Measurements from ENCODE around the gene GPSM1. TPM values are rescaled to one million over a fixed set of nuclear protein-coding genes. Genes with fewer than 3 reads are reported as not detected.
A peak's percentile ranks its signal among the peaks of the same experiment; 100 is the strongest.

The GPSM1 gene
- total and polyA plus RNA-seq, 5 experiments from 2014 or later, result 0.50 to 11.6 (median 0.98) TPM

GRCh38 chr9:136303066-136303824 is 24.1 kb upstream of the GPSM1 start:
- Mint-ChIP-seq H3K27ac (no peak overlapping the region), H3K9me3 (no peaks in the 10 kb centered on the region), H3K4me1 (peaks cover 0 to 7% (median 3%) of the 10 kb centered on the region in 4 donors), H3K36me3 (no peaks in the 10 kb centered on the region), H3K27me3 (peaks cover 0 to 4% (median 0%) of the 10 kb centered on the region in 5 donors), H3K4me3 (no peak overlapping the region)
- DNase-seq (peak in 1 of 10 donors; percentile 5), ATAC-seq (no peak)
- POLR2A ChIA-PET, result no interaction called here

GRCh38 chr9:136303825-136304416 is 23.4 kb upstream of the GPSM1 start, which contains the start of gene CCDC187:
TSS of gene CCDC187 (minus strand) at chr9:136304094. CDS start at chr9:136303830, 264 bp downstream.
- H3K27me3 Mint-ChIP-seq, result peaks cover 0 to 4% (median 0%) of the 10 kb centered on the region in 5 donors
- no peak for ATAC-seq
- H3K36me3 Mint-ChIP-seq, result no peaks in the 10 kb centered on the region
- H3K4me1 Mint-ChIP-seq, result peaks cover 0 to 7% (median 3%) of the 10 kb centered on the region in 4 donors
- POLR2A ChIA-PET, result no interaction called here
- no peak within 1 kb of the TSS for H3K4me3 Mint-ChIP-seq
- H3K9me3 Mint-ChIP-seq, result no peaks in the 10 kb centered on the region
- DNase-seq, result no peak
- no peak within 1 kb of the TSS for H3K27ac Mint-ChIP-seq

- H3K27me3 Mint-ChIP-seq, result peaks cover 0 to 4% (median 0%) of the 10 kb centered on the region in 5 donors
- H3K27ac Mint-ChIP-seq, result no peak overlapping the region
- ATAC-seq (no peak), DNase-seq (no peak)
- no peak overlapping the region for H3K4me3 Mint-ChIP-seq
- POLR2A ChIA-PET, result no interaction called here
- no peaks in the 10 kb centered on the region for H3K36me3 Mint-ChIP-seq
- peaks cover 0 to 7% (median 3%) of the 10 kb centered on the region in 4 donors for H3K4me1 Mint-ChIP-seq
- no peaks in the 10 kb centered on the region for H3K9me3 Mint-ChIP-seq
Measured at GRCh38 chr9:136304456-136304855, 22.9 kb upstream of the GPSM1 start.

GRCh38 chr9:136304981-136305380 is 22.4 kb upstream of the GPSM1 start:
- no peak overlapping the region for H3K4me3 Mint-ChIP-seq
- H3K36me3 Mint-ChIP-seq, result no peaks in the 10 kb centered on the region
- H3K9me3 Mint-ChIP-seq, result no peaks in the 10 kb centered on the region
- peaks cover 0 to 4% (median 0%) of the 10 kb centered on the region in 5 donors for H3K27me3 Mint-ChIP-seq
- DNase-seq (no peak), ATAC-seq (no peak)
- POLR2A ChIA-PET, result no interaction called here
- peaks cover 0 to 7% (median 3%) of the 10 kb centered on the region in 4 donors for H3K4me1 Mint-ChIP-seq
- no peak overlapping the region for H3K27ac Mint-ChIP-seq

GRCh38 chr9:136305804-136306203 is 21.5 kb upstream of the GPSM1 start:
- H3K4me3 Mint-ChIP-seq, result no peak overlapping the region
- POLR2A ChIA-PET, result no interaction called here
- peaks cover 0 to 7% (median 3%) of the 10 kb centered on the region in 4 donors for H3K4me1 Mint-ChIP-seq
- H3K9me3 Mint-ChIP-seq, result no peaks in the 10 kb centered on the region
- no peak for ATAC-seq
- no peaks in the 10 kb centered on the region for H3K36me3 Mint-ChIP-seq
- DNase-seq, result no peak
- H3K27ac Mint-ChIP-seq, result peak overlapping the region in 1 of 10 donors; percentile 31
- H3K27me3 Mint-ChIP-seq, result peaks cover 0 to 4% (median 0%) of the 10 kb centered on the region in 5 donors

GRCh38 chr9:136306211-136307208 is 20.8 kb upstream of the GPSM1 start:
- no peaks in the 10 kb centered on the region for H3K36me3 Mint-ChIP-seq
- no peak for DNase-seq
- H3K27me3 Mint-ChIP-seq, result peaks cover 0 to 4% (median 0%) of the 10 kb centered on the region in 5 donors
- peak overlapping the region in 4 of 10 donors; percentile 1 to 66 (median 20) for H3K4me3 Mint-ChIP-seq
- peak overlapping the region in 1 of 10 donors; percentile 31 for H3K27ac Mint-ChIP-seq
- H3K4me1 Mint-ChIP-seq, result peaks cover 0 to 7% (median 3%) of the 10 kb centered on the region in 4 donors
- H3K9me3 Mint-ChIP-seq, result no peaks in the 10 kb centered on the region
- peak; percentile 41 to 43 for ATAC-seq
- POLR2A ChIA-PET, result no interaction called here

- POLR2A ChIA-PET, result no interaction called here
- no peak overlapping the region for H3K4me3 Mint-ChIP-seq
- DNase-seq (no peak), ATAC-seq (no peak)
- H3K27ac Mint-ChIP-seq, result no peak overlapping the region
- H3K4me1 Mint-ChIP-seq, result peaks cover 0 to 7% (median 3%) of the 10 kb centered on the region in 4 donors
- peaks cover 0 to 4% (median 0%) of the 10 kb centered on the region in 5 donors for H3K27me3 Mint-ChIP-seq
- H3K9me3 Mint-ChIP-seq, result no peaks in the 10 kb centered on the region
- no peaks in the 10 kb centered on the region for H3K36me3 Mint-ChIP-seq
Measured at GRCh38 chr9:136307215-136307750, 20.1 kb upstream of the GPSM1 start.

GRCh38 chr9:136308006-136308701 is 19.2 kb upstream of the GPSM1 start:
- Mint-ChIP-seq H3K9me3 (no peaks in the 10 kb centered on the region), H3K27ac (no peak overlapping the region), H3K27me3 (peaks cover 0 to 4% (median 0%) of the 10 kb centered on the region in 5 donors), H3K4me1 (peaks cover 0 to 7% (median 3%) of the 10 kb centered on the region in 4 donors), H3K36me3 (no peaks in the 10 kb centered on the region), H3K4me3 (no peak overlapping the region)
- ATAC-seq (no peak), DNase-seq (no peak)
- POLR2A ChIA-PET, result no interaction called here

- POLR2A ChIA-PET, result no interaction called here
- Mint-ChIP-seq H3K4me3 (no peak overlapping the region), H3K27me3 (peaks cover 0 to 4% (median 0%) of the 10 kb centered on the region in 5 donors), H3K27ac (no peak overlapping the region), H3K4me1 (peaks cover 0 to 7% (median 3%) of the 10 kb centered on the region in 4 donors), H3K9me3 (no peaks in the 10 kb centered on the region), H3K36me3 (no peaks in the 10 kb centered on the region)
- DNase-seq (no peak), ATAC-seq (no peak)
Measured at GRCh38 chr9:136308702-136309053, 18.7 kb upstream of the GPSM1 start.

GRCh38 chr9:136309101-136309801 is 18.1 kb upstream of the GPSM1 start:
- DNase-seq (peak in 4 of 10 donors; percentile 30 to 38 (median 34)), ATAC-seq (peak; percentile 38 to 56)
- Mint-ChIP-seq H3K27ac (no peak overlapping the region), H3K4me3 (no peak overlapping the region), H3K4me1 (peaks cover 0 to 7% (median 3%) of the 10 kb centered on the region in 4 donors), H3K9me3 (no peaks in the 10 kb centered on the region), H3K36me3 (no peaks in the 10 kb centered on the region), H3K27me3 (peaks cover 0 to 4% (median 0%) of the 10 kb centered on the region in 5 donors)
- POLR2A ChIA-PET, result no interaction called here

- Mint-ChIP-seq H3K9me3 (peaks cover 0 to 4% (median 0%) of the 10 kb centered on the region in 9 donors), H3K4me1 (peaks cover 0 to 7% (median 3%) of the 10 kb centered on the region in 4 donors), H3K4me3 (no peak overlapping the region), H3K27me3 (peaks cover 0 to 4% (median 0%) of the 10 kb centered on the region in 5 donors), H3K36me3 (peaks cover 0 to 5% (median 0%) of the 10 kb centered on the region in 3 donors), H3K27ac (no peak overlapping the region)
- ATAC-seq (no peak), DNase-seq (no peak)
- POLR2A ChIA-PET, result no interaction called here
Measured at GRCh38 chr9:136309806-136310220, 17.5 kb upstream of the GPSM1 start.

All from naive thymus-derived CD8-positive, alpha-beta T cell (primary cell).